Measurements from ENCODE around the gene PSMB1.
"Not testable (repeated sequence)": the region's sequence is repeated elsewhere in the genome, so short reads cannot be mapped to it uniquely, and the experiment has no call there.

PSMB1 gene

DNA sequence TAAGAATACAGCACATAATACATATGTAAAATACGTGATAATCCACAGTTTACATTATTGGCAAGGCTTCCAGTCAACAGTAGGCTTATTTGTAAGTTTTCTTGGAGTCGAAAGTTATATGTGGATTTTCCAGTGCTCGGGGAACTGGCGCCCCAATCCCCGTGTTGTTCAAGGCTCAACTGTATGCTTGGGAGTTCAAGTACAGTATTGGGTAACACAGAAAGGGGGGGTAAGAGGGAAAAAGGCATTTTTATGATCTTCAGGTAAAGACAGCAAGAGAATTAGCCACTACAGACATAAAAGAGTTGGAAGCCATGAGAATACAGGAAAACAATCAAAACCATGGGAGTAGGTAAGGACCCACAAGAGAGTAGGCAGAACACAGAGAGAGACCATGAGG lies 16.4 kb downstream of the PSMB1 start:
- no peak for DNase-seq

DNA sequence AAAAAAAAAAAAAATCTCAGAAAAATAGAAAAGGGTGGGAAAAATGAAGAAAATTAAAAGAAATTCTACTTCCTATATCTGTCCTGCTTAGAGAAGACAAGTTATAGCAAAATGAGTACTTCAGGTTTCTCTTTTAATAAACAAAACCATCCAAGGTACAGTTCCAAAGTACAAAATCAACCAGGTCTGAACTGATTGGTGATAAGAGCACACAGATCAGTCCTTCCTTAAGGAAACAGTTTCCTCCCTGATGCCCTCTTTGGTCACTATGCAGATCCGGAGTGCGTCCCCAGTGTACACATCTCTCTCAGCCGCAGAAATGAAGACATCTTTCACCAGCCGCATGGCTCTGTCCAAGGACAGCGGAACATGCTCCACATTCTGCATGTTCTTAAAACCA lies 18.1 kb downstream of the PSMB1 start:
- DNase-seq = no peak

DNA sequence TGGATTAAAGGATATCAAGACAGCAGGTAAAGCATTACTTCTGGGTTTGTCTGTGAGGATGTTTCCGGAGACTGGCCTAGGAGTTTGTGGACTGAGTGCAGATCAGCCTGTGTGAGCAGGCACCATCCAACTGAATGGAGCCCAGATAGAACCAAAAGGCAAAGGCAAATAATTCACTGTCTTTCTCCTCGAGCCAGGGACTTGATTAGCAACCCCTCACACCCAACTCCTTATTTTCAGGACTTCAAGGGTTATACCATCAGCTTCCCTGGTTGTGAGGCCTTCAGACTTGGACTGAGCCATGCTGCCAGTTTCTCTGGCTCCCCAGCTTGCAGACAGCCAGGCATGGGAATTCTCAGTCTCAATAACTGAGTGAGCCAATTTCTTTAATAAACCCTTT lies 19.3 kb downstream of the PSMB1 start:
- no peak for DNase-seq

DNA sequence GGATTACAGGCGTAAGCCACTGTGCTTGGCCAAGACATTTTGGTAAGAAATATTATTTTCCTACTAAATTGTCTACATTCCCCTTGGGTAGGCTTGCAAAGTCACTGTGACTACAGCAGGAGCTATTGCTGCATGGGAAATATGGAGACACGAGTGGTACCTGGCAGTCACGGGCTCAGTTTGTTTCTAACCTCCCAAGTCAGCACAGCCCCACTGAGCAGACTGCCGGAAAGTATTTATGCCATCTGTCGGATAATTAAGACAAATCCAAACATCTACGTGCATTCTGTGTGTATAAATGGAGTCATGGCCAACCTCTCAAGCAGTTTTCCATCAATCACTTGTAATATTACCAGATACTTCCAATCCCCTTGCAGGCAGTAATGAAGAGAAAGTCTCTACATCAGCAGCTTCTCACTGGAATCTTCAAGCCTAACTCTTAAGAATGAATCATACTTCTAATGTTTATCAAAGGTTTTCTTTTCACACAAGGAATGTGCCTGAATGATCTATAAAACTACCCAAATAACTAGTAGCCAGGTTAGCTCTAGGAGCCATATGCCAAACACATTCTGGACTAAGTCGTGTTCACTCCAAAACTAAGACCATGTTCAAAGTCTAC lies 20.1 kb downstream of the PSMB1 start:
- DNase-seq = no peak

DNA sequence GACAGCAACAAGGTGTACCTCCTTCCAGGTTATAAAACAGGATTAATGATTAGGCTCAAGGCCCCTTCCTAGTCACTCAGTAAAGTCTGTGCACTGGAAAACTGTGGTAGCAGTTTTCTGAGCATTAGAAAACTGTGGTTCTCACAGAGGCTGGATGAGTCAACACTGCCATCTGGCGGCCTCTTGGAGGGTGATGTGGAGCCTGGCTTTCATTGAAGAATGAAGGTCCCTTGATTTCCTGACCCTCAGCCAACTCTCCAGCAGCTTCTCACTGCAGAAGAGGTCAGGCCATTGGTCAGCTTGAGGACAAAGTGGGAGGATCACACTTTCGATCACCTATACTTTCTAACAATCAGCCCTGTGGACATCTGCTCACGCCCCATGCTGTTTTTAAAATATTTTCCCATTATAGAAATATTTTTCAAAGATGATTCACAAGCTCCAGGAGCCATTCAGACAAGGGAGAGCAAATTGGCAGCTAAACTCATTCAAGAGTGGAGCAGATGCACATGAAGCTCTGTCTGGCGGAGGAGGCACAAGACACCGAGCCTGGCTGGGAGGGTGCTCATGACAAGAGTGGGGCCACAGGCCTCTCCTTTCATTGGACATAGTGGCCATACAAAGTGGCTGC lies 23.2 kb downstream of the PSMB1 start:
- DNase-seq = peak in 51 of 56 donors; percentile 5 to 92 (median 57)

DNA sequence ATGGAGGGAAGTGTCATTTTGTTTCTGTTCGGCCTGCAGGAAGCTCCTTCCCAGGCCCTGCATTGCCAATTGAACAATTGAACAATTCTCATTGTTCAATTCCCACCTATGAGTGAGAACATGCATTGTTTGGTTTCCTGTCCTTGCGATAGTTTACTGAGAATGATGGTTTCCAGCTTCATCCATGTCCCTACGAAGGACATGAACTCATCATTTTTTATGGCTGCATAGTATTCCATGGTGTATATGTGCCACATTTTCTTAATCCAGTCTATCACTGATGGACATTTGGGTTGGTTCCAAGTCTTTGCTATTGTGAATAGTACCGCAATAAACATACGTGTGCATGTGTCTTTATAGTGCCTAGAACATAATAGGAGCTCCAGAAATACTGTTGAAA lies 25.1 kb downstream of the PSMB1 start:
- not testable (repeated sequence) for DNase-seq

DNA sequence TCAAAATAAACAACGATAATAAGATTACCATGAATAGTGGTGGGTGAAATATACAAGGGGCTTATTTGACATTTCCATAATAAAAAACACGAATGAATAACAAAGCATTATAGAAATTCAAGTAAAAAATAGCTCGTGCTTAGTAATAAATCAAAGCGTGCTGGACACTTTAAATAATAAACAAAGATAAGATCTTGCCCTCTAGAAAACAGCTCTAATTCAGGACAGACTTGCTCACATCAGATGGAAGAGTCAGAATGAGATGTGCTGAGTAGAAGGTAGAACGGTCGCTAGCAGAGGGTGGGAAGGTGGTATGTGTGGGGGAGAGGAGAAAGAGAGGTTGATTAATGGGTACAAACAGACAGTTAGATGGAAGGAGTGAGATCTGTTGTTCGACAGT lies 27.3 kb downstream of the PSMB1 start:
- DNase-seq = no peak

DNA sequence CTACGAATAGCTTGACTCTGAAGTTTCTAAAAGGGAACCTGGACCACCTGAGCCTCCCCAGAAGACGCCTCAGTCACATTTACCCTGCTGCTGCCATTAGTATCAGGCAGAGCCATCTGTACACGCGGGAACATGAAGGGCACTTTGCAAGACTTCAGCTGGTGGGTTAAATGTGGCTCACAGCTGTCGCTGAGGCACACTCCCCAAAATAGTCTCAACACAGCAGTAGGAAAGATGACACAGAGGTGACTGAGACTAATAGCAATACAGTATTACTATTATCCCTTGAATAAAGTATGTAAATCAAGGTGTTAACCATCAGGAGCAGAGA lies 29.0 kb downstream of the PSMB1 start:
- no peak for DNase-seq

DNA sequence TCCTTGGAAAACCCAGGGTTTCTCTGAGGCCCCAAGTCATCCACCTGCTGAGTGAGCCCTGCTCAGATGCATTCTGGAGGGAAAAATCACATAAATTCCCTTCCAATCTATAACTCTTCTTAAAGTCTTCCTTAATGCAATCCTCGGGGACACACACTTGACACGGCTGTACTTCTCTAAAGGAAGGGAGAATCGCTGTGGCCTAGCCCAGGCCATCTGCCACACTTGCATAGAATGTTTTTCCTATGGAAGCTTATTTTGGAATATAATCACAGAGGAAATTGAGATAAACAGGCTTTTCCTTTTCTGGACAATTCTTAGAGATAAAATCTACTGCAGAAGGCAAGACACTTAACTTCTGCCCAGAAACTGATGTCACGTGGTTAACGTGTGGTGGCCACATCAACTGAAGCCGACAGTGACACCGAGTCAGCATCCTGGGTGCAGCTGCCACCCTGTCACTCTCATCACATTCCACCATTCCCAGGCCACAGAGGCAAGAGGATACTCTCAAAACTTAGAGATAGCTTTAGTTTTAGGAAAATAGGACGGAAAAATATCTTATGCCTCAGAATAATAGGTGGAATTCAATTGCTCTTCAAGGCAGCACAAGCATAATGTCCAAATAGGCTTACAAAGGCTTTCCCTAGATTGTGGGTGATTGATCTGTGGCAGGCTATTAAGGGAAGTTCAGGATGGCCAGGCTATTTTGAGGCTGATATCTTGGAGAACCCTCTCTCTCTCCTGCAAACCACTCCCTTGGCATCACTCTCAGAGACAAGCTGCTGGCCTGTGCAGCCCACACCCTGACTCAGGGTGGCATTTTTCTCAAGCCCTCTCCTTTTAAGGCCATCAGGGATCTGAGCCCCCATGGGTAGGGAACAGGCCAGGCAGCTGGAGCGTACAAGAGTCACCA lies 29.6 kb downstream of the PSMB1 start:
- DNase-seq = no peak

DNA sequence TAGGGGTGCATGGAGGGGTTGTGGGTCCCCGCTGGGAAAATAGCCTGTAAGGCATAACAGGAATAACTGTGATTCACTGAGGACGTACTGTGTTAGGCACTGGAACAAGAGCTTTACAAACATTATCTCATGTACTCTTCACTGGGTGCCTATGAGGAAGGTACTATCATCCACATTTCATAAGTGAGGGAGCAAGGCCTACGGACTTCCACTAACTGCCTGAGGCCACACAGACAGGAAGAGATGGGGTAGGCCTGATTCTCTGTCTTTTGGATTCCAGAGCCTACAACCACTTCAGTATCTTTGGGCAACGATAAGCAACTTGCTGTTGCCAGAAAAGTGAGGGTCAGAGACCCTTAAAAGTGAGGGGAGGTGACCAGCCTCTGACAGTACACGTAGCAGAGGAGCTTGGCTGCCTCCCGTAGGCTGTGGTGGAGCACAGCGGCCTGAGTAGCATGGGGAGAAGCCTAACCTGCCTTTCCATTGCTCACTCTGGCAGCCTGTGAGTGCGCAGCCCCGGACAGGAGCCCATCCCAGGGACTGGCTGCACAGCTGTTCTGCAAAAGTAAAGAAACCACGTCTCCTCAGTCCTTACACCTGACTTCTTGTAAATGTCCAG lies 30.4 kb downstream of the PSMB1 start:
- DNase-seq = no peak

DNA sequence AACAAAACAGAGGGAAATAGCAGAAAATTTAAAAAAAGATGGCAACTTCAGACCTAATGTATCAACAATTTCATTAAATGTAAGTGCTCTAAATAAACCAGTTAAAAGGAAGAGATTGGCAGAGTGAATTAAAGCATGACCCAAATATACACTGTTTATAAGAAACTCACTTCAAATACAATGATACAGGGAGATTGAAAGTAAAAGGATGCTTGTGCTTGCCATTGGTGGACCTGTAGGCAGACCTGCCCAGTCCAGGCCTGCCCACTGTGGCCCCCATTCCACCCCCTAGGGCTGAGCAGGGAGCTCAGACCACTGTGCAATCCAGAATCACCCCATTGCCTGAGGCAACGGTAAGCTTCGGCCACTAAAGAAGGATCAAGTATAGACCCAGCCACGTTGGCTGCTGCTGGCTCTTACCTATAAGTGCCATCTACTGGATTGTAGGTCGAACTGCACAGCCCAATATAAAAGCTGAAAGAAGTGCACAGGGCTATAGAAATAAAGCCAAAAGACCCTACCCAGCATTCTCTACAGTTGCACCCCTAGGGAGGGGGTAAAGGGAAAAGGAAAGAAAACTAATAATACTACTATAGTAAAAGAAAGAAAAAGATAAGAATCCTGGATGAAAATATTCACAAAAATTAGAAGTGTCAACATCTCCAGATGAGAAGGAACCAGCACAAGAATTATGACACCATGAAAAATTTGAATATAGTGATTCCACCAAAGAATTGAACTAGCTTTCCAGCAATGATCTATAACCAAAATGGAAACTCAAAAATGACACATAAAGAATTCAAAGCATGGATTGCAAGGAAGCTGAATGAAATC lies 36.1 kb downstream of the PSMB1 start:
- peak in 3 of 56 donors; percentile 3 to 28 (median 13) for DNase-seq

DNA sequence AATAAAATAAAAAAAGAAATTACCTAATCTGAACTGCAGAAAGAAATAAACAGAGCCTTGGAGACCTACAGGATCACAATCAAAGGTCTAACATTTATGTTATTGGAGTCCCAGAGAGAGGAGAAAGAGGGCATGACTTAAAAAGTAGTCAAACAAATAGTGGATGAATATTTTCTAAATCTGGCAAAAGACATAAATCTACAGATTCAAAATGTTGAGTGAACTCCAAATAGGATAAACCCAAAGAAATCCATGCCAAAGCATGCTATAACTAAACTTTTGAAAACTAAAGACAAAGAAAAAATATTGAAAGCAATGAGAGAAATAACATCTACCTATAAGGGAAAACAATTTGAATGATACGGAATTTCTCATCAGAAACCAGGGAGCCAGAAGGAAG lies 38.2 kb downstream of the PSMB1 start:
- DNase-seq = no peak

DNA sequence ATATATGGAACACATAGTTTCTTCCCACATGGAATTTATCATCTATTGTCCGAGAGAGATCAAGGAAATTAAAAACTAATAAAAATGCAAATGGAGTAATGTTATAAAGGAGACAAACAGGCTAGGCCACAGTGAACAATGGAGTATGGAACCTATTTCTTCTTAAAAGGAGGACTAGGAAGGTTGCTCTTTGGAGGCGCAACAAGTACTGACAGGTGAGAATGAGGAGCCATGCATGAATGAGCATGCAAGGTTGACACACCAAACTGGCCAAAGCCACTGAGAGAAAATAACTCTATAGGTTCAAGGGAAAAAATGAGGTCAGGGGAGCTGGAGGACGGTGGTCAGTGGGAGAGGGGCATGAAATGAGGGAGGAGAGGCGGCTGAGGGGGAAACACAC lies 40.9 kb downstream of the PSMB1 start:
- DNase-seq = no peak

DNA sequence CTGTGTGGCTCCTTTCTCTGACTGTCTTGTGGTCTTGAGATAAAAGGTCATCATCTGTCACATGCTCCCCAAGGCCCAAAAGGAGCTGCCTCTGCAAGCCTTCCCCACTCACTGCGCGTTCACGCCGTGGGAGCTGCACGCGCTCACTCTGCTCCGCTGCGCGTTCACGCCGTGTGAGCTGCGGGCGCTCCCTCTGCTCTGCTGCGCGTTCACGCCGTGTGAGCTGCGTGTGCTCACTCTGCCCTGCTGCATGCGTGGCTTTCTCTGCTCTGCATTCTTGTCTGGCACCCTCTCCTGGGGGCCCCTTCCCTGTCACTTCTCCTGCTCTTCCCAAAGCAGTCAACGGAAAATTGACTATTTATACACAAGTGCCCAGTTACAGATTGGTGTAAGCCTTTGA lies 42.5 kb downstream of the PSMB1 start:
- no peak for DNase-seq

DNA sequence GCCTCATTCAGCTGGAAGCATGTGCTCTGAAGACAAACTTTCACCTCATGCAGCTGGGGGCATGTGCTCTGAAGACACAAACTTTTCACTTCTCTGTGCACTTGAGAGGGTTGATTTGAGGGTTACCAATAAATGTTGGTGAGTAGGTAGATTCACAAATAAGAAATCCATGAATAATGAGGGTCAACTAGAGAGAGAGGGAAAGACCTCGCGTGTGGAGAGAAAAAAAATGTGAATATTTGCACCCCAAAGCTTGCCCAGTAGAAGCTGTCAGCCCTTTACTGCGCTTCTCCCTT lies 43.4 kb downstream of the PSMB1 start:
- DNase-seq = no peak

DNA sequence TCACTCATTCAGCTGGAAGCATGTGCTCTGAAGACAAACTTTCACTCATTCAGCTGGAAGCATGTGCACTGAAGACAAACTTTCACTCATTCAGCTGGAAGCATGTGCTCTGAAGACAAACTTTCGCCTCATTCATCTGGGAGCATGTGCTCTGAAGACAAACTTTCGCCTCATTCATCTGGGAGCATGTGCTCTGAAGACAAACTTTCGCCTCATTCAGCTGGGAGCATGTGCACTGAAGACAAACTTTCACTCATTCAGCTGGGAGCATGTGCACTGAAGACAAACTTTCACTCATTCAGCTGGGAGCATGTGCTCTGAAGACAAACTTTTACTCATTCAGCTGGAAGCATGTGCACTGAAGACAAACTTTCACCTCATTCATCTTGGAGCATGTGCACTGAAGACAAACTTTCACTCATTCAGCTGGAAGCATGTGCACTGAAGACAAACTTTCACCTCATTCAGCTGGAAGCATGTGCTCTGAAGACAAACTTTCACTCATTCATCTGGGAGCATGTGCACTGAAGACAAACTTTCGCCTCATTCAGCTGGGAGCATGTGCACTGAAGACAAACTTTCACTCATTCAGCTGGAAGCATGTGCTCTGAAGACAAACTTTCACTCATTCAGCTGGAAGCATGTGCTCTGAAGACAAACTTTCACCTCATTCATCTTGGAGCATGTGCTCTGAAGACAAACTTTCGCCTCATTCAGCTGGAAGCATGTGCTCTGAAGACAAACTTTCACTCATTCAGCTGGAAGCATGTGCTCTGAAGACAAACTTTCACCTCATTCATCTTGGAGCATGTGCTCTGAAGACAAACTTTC lies 44.0 kb downstream of the PSMB1 start:
- not testable (repeated sequence) for DNase-seq

DNA sequence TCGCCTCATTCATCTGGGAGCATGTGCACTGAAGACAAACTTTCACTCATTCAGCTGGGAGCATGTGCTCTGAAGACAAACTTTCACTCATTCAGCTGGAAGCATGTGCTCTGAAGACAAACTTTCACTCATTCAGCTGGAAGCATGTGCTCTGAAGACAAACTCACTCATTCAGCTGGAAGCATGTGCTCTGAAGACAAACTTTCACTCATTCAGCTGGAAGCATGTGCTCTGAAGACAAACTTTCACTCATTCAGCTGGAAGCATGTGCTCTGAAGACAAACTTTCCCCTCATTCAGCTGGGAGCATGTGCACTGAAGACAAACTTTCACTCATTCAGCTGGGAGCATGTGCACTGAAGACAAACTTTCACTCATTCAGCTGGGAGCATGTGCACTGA lies 44.8 kb downstream of the PSMB1 start:
- DNase-seq = not testable (repeated sequence)

DNA sequence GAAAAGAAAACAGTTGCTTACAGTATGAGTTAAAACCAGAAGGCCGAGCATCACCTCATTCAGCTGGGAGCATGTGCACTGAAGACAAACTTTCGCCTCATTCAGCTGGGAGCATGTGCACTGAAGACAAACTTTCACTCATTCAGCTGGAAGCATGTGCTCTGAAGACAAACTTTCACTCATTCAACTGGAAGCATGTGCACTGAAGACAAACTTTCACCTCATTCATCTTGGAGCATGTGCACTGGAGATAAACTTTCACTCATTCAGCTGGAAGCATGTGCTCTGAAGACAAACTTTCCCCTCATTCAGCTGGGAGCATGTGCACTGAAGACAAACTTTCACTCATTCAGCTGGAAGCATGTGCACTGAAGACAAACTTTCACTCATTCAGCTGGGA lies 45.4 kb downstream of the PSMB1 start:
- not testable (repeated sequence) for DNase-seq

DNA sequence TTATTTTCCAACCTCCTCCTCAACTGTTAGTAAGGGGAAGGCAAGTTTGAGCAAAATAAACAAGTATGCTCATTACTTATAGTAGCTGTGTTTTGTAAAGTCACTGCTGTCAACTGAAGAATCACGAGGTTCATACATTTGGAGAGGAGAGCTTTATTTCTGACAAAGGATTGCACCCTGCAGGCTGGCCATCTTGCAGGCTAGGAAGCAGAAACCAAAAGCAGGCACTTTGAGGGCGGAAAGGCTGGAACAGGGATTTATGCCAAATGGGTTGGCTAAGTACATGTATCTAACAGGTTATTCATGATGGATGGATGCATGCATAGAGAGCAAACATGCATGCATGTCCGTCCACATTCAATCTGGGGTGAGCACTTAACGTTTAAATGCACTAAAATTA lies 46.7 kb downstream of the PSMB1 start:
- no peak for DNase-seq

DNA sequence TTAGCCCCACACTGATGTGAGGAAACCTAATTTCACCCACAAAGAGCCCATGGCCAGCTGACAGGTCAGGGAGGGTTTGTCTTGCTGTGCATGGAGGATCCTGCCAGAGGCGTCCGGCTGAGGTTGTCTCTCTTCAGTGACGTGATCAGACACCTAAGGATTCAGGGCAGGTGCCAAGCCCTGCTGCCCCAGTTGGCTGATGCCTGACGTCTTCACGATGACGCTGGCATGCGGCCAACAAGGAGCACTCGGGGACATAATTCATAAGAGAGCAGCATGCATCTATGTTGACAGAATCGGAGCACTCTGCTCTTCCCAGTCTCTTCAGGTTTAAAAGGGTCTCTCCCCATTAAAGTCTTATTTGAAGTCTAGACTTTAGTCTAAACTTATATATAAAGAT lies 47.8 kb downstream of the PSMB1 start:
- peak in 1 of 56 donors; percentile 23 for DNase-seq

DNA sequence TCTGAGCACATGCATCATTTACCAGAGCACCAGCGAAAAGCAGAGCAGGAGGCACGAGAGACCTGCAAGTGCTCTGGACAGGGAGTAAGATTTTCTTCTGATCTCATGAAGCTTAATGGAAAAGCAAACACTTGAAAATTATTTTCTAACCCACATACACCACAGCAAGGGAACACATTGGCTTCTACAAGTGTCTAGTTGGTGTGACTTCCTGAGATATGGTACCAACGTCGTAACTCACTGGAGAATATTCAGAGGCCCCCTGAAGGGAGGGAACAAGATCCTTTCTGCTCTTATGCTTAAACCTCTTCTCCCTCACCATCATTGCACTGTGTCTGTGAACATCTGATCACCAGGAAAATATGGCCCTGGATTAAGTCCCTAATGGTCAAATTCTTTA lies 48.6 kb downstream of the PSMB1 start:
- DNase-seq = no peak

Data from amygdala (tissue), 56 donors.